B cell (primary cell): Measurements from ENCODE around the gene KDM5A. TPM values are rescaled to one million over a fixed set of nuclear protein-coding genes. Genes with fewer than 3 reads are reported as not detected.
A peak's percentile ranks its signal among the peaks of the same experiment; 100 is the strongest.

Source experiments
- ATAC-seq: fragments of 200-7000 bp; cut with Tn5 transposase; one replicate; pipeline ENCODE4 v1.10.0; 2021; ENCODE audit warnings: low read depth, mild to moderate bottlenecking, moderate number of reproducible peaks, moderate library complexity
- CTCF ChIA-PET: fragments of 350-600 bp; sonication (Branson Sonifier 250); formaldehyde crosslinking; loops from one replicate; lab custom pipeline; 2021; ENCODE audit warnings: antibody characterized with exemption, inconsistent platforms; lab: Charles Lee
- POLR2A ChIA-PET: fragments of 350-600 bp; sonication (Branson Sonifier 250); formaldehyde crosslinking; loops from one replicate; lab custom pipeline; 2021; ENCODE audit warnings: antibody characterized with exemption; lab: Charles Lee
- DNase-seq: peaks from one replicate; pipeline ENCODE4 v3.0.0; 2013
- H2AFZ ChIP-seq: 2 replicates; pipeline ENCODE4 v1.6.1; 2012; ENCODE audit warnings: mild to moderate bottlenecking, low read depth, low read length; ENCODE audit not compliant: insufficient read depth, poor library complexity, severe bottlenecking
- H3K27ac ChIP-seq, 2 donors: 1 replicate in 1 of 2; 2 replicates in 1 of 2; pipeline ENCODE4 v1.5.1; 2012 to 2013; ENCODE audit warnings: low read length in 2 of 2, mild to moderate bottlenecking in 2 of 2, moderate library complexity in 1 of 2
- H3K27me3 ChIP-seq, 4 experiments: fragments of 200-600 bp in 1 of 4; sonication (generic) in 1 of 4; replicated peaks in 1 of 4; 1 replicate in 2 of 4; 2 replicates in 2 of 4; pipeline versions ENCODE4 v1.6.1 to v1.7.0; 2013 to 2016; ENCODE audit warnings: low read length in 3 of 4, mild to moderate bottlenecking in 2 of 4, mixed read lengths in 1 of 4, moderate library complexity in 1 of 4; ENCODE audit not compliant: insufficient read depth in 4 of 4, control insufficient read depth in 3 of 4; ENCODE audit errors: control extremely low read depth in 1 of 4
- H3K36me3 ChIP-seq, 2 experiments: replicated peaks in 1 of 2; 1 replicate in 1 of 2; 2 replicates in 1 of 2; pipeline versions ENCODE4 v1.6.1 to v1.7.1; 2013; ENCODE audit warnings: low read length in 1 of 2; ENCODE audit not compliant: insufficient read depth in 2 of 2, control insufficient read depth in 1 of 2; ENCODE audit errors: control extremely low read depth in 1 of 2, extremely low read depth in 1 of 2
- H3K4me1 ChIP-seq, 2 donors: fragments of 200-600 bp in 1 of 2; sonication (generic) in 1 of 2; 1 replicate in 1 of 2; 2 replicates in 1 of 2; pipeline versions ENCODE4 v1.5.1 to v1.6.1; 2013 to 2017; ENCODE audit warnings: low read length in 2 of 2; ENCODE audit not compliant: control insufficient read depth in 2 of 2, insufficient read depth in 2 of 2
- H3K4me2 ChIP-seq: replicated peaks from 2 replicates; pipeline ENCODE3; 2012; ENCODE audit warnings: mild to moderate bottlenecking, low read depth, low read length; ENCODE audit not compliant: poor library complexity, severe bottlenecking
- H3K4me3 ChIP-seq, 5 experiments: fragments of 200-600 bp in 1 of 5; sonication (generic) in 1 of 5; 1 replicate in 3 of 5; 2 replicates in 2 of 5; pipeline versions ENCODE4 v1.5.1 to v1.7.0; 2011 to 2016; ENCODE audit warnings: low read length in 4 of 5, mild to moderate bottlenecking in 4 of 5, low read depth in 2 of 5, control low read depth in 1 of 5, moderate library complexity in 1 of 5; ENCODE audit not compliant: insufficient read depth in 1 of 5; ENCODE audit errors: control extremely low read depth in 1 of 5, extremely low read depth in 1 of 5
- H3K79me2 ChIP-seq: fragments of 200-600 bp; sonication (generic); one replicate; pipeline ENCODE4 v1.6.0; 2016; ENCODE audit warnings: low read length; ENCODE audit not compliant: control insufficient read depth, insufficient read depth
- H3K9ac ChIP-seq: fragments of 200-600 bp; sonication (generic); 2 replicates; pipeline ENCODE4 v1.6.1; 2017; ENCODE audit warnings: mild to moderate bottlenecking, low read length, moderate library complexity
- H3K9me3 ChIP-seq, 3 donors: one replicate each; pipeline versions ENCODE4 v1.6.1 to v1.7.1; 2013; ENCODE audit warnings: low read length in 2 of 3; ENCODE audit not compliant: control insufficient read depth in 2 of 3, insufficient read depth in 1 of 3; ENCODE audit errors: control extremely low read depth in 1 of 3
- H4K20me1 ChIP-seq: 2 replicates; pipeline ENCODE4 v1.6.0; 2012; ENCODE audit warnings: mild to moderate bottlenecking, low read length; ENCODE audit not compliant: insufficient read depth, control insufficient read depth, poor library complexity, severe bottlenecking
- H3K27ac Mint-ChIP-seq: one replicate; pipeline ENCODE4 v1.8.0; 2021; ENCODE audit warnings: mixed read lengths
- H3K27me3 Mint-ChIP-seq: one replicate; pipeline ENCODE4 v1.8.0; 2021; ENCODE audit warnings: mixed read lengths
- H3K4me1 Mint-ChIP-seq: one replicate; pipeline ENCODE4 v1.8.0; 2021; ENCODE audit warnings: mixed read lengths
- H3K4me3 Mint-ChIP-seq: one replicate; pipeline ENCODE4 v1.8.0; 2021; ENCODE audit warnings: mixed read lengths
- H3K9me3 Mint-ChIP-seq: one replicate; pipeline ENCODE4 v1.8.0; 2022; ENCODE audit warnings: mixed read lengths; ENCODE audit not compliant: insufficient read depth
- EZH2 ChIP-seq: IDR thresholded peaks from 2 replicates; pipeline ENCODE4 v1.6.1; 2012; ENCODE audit warnings: borderline replicate concordance, low read depth, mild to moderate bottlenecking, moderate library complexity, low read length; ENCODE audit not compliant: insufficient read depth, poor library complexity, severe bottlenecking
- WGBS: methylation state at CpG from one replicate; pipeline ENCODE4 v1.1.5; 2013; ENCODE audit warnings: missing lambda C conversion rate; ENCODE audit not compliant: insufficient coverage; 5-methylcytosine and 5-hydroxymethylcytosine counted together
- intact Hi-C: fragments of 100-400 bp; cut with micrococcal nuclease; formaldehyde crosslinking; loops from one replicate; pipeline ENCODE4 v1.10.0; 2022
- polyA plus RNA-seq: library from polyadenylated mRNA; depleted of rRNA; stranded (reverse); fragments of >200 nt; gene quantifications from 2 replicates; pipeline ENCODE4 v1.2.3, GENCODE V29; 2012
- total RNA-seq, 2 donors: library from RNA; stranded (reverse); fragments of 120-200 nt in 1 of 2; gene quantifications; 1 replicate in 1 of 2; 2 replicates in 1 of 2; pipeline versions ENCODE4 v1.2.3 to v1.2.4, GENCODE V29; 2013 to 2022
- TF ChIP-seq, protein P1 (sequence below): fragments of 200-600 bp; IDR thresholded peaks from one replicate; pipeline ENCODE4 v1.8.0; 2022; ENCODE audit warnings: antibody characterized with exemption, mild to moderate bottlenecking

KDM5A gene
- total and polyA plus RNA-seq, 2 donors (not counting 1 experiment from before 2014, with no cell fraction given), result 13.0 to 171 TPM

DNA sequence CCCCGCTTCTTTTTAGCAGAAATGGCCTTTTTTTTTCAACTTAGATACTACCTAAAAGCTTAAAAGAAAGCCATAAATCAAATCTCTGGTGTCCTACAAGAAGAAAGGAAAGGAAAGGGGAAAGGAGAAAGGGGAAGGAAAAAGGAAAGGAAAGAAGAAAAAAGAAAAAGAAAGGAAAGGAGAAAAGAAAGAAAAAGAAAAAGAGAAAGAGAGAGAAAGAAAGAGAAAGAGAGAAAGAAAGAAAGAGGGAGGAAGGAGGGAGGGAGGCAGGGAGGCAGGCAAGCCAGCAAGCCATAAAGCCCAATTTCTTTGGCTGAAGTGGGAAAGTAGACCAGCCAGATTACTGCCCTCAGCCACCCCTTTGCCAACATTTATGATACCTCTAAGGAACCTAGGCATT, 94.0 kb downstream of the KDM5A start:
- ATAC-seq, result no peak
- H3K9ac ChIP-seq, result no peak overlapping the region
- H3K4me3 ChIP-seq, result no peak overlapping the region
- no peaks in the 10 kb centered on the region for H3K9me3 ChIP-seq
- peaks cover 3% of the 10 kb centered on the region for H3K9me3 Mint-ChIP-seq
- H3K27ac Mint-ChIP-seq, result no peak overlapping the region
- no CpG with 5 or more reads among the region's 1 CpG for WGBS
- H3K4me1 ChIP-seq, result no peaks in the 10 kb centered on the region
- no peaks in the 10 kb centered on the region for H3K27me3 ChIP-seq
- DNase-seq, result no peak
- intact Hi-C loops, result no loop called here
- no peaks in the 10 kb centered on the region for H3K79me2 ChIP-seq
- peaks cover 40% of the 10 kb centered on the region for H4K20me1 ChIP-seq
- no peak overlapping the region for H3K27ac ChIP-seq
- H3K4me2 ChIP-seq, result no peak overlapping the region
- ChIA-PET POLR2A (no interaction called here), CTCF (no interaction called here)
- H2AFZ ChIP-seq, result no peak overlapping the region
- peaks cover 17 to 84% of the 10 kb centered on the region in 2 experiments for H3K36me3 ChIP-seq
- no peaks in the 10 kb centered on the region for H3K27me3 Mint-ChIP-seq
- TF ChIP-seq EZH2, result no peak
- TF ChIP-seq, protein P1, sequence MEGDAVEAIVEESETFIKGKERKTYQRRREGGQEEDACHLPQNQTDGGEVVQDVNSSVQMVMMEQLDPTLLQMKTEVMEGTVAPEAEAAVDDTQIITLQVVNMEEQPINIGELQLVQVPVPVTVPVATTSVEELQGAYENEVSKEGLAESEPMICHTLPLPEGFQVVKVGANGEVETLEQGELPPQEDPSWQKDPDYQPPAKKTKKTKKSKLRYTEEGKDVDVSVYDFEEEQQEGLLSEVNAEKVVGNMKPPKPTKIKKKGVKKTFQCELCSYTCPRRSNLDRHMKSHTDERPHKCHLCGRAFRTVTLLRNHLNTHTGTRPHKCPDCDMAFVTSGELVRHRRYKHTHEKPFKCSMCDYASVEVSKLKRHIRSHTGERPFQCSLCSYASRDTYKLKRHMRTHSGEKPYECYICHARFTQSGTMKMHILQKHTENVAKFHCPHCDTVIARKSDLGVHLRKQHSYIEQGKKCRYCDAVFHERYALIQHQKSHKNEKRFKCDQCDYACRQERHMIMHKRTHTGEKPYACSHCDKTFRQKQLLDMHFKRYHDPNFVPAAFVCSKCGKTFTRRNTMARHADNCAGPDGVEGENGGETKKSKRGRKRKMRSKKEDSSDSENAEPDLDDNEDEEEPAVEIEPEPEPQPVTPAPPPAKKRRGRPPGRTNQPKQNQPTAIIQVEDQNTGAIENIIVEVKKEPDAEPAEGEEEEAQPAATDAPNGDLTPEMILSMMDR, result peak; percentile 13
- no peak overlapping the region for H3K4me3 Mint-ChIP-seq
- H3K4me1 Mint-ChIP-seq, result no peaks in the 10 kb centered on the region

DNA sequence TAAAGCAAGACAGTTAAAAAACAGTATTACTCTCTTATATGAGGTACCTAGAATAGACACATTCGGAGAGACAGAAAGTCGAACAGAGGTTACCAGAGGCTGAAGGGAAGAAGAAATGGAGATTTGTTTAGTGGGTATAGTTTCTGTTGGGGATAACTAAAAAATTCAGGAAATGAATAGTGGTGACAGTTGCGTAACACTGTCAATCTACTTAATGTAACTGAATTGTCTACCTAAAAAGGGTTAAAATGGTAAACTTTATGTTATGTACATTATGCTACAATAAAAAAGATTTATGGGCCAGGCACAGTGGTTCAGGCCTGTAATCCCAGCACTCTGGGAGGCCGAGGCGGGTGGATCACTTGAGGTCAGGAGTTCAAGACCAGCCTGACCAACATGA, 95.9 kb downstream of the KDM5A start:
- no peaks in the 10 kb centered on the region for H3K9me3 ChIP-seq
- no peak overlapping the region for H3K4me2 ChIP-seq
- no peak for DNase-seq
- TF ChIP-seq, protein P1, result no peak
- TF ChIP-seq EZH2, result no peak
- Mint-ChIP-seq H3K27ac (no peak overlapping the region), H3K4me3 (no peak overlapping the region), H3K4me1 (no peaks in the 10 kb centered on the region), H3K9me3 (no peaks in the 10 kb centered on the region), H3K27me3 (no peaks in the 10 kb centered on the region)
- H3K9ac ChIP-seq, result no peak overlapping the region
- 100% methylated on average over 2 of the region's 5 CpGs for WGBS
- no peaks in the 10 kb centered on the region for H3K4me1 ChIP-seq
- H4K20me1 ChIP-seq, result peaks cover 37% of the 10 kb centered on the region
- no peak overlapping the region for H3K27ac ChIP-seq
- no peak for ATAC-seq
- ChIA-PET POLR2A (no interaction called here), CTCF (no interaction called here)
- intact Hi-C loops, result no loop called here
- H3K27me3 ChIP-seq, result no peaks in the 10 kb centered on the region
- no peak overlapping the region for H2AFZ ChIP-seq
- peaks cover 17 to 80% of the 10 kb centered on the region in 2 experiments for H3K36me3 ChIP-seq
- no peaks in the 10 kb centered on the region for H3K79me2 ChIP-seq
- no peak overlapping the region for H3K4me3 ChIP-seq
